K562 (cell line): Measurements from ENCODE around the gene NOL4L. TPM values are rescaled to one million over a fixed set of nuclear protein-coding genes. Genes with fewer than 3 reads are reported as not detected.

Source experiments
- ATAC-seq: fragments of 200-7000 bp; cut with Tn5 transposase; 3 replicates; pipeline ENCODE4 v1.9.1; 2020; ENCODE audit warnings: moderate library complexity
- BruUV-seq: library from RNA; stranded (reverse); fragments of 400-500 nt; replicated peaks from 2 replicates; lab custom pipeline; 2021; lab: Mats Ljungman, UMichigan
- CTCF ChIA-PET: fragments of 300-600 bp; formaldehyde crosslinking; extraction: SDS; loops from one replicate; lab custom pipeline; 2021; ENCODE audit warnings: low intra/inter-chr PET ratio; lab: Yijun Ruan, JAX
- POLR2A ChIA-PET: fragments of 300-600, 350-650 bp; sonication (Branson Sonifier 250); formaldehyde crosslinking; extraction: SDS; loops from one replicate; lab custom pipeline; 2021; ENCODE audit warnings: antibody characterized with exemption, inconsistent platforms; lab: Yijun Ruan, JAX
- DNase-seq, 4 experiments: peaks; one replicate each; pipeline versions ENCODE4 v3.0.0 to v3.0.0-alpha.2; 2011 to 2018; ENCODE audit warnings: low spot score in 3 of 4, mixed read lengths in 3 of 4; ENCODE audit errors: extremely low read depth in 1 of 4
- FAIRE-seq: peaks from 2 replicates; lab custom pipeline; 2011; peaks lifted over from hg19 to GRCh38; lab: Jason Lieb, UNC
- H2AFZ ChIP-seq: 2 replicates; pipeline ENCODE4 v1.6.0; 2011; ENCODE audit warnings: low read depth, low read length, control low read depth, inconsistent platforms
- H3K27ac ChIP-seq: fragments of 200-600 bp; 3 replicates; pipeline ENCODE4 v1.8.0; 2011; ENCODE audit warnings: low read depth, mild to moderate bottlenecking, control low read depth, inconsistent platforms, low read length, moderate library complexity, mixed read lengths; ENCODE audit errors: extremely low read depth
- H3K27me3 ChIP-seq, 2 experiments: fragments of 300-600 bp in 1 of 2; 2 replicates in 1 of 2; 3 replicates in 1 of 2; pipeline versions ENCODE4 v1.6.0 to v1.8.0; 2011; ENCODE audit warnings: inconsistent platforms in 2 of 2, low read length in 2 of 2, mild to moderate bottlenecking in 1 of 2, mixed read lengths in 1 of 2, moderate library complexity in 1 of 2; ENCODE audit not compliant: control insufficient read depth in 2 of 2, insufficient read depth in 2 of 2
- H3K36me3 ChIP-seq: fragments of 300-600 bp; 3 replicates; pipeline ENCODE4 v1.8.0; 2011; ENCODE audit warnings: mild to moderate bottlenecking, low read length, inconsistent platforms; ENCODE audit not compliant: control insufficient read depth, insufficient read depth
- H3K4me1 ChIP-seq, 2 experiments: fragments of 200-600 bp in 1 of 2; replicated peaks in 1 of 2; 2 replicates in 1 of 2; 3 replicates in 1 of 2; pipeline versions ENCODE4 v1.5.1 to v1.8.0; 2011; ENCODE audit warnings: inconsistent platforms in 2 of 2, low read length in 2 of 2, mild to moderate bottlenecking in 1 of 2, mixed read lengths in 1 of 2, moderate library complexity in 1 of 2; ENCODE audit not compliant: control insufficient read depth in 2 of 2, insufficient read depth in 2 of 2
- H3K4me2 ChIP-seq: 2 replicates; pipeline ENCODE4 v1.6.1; 2011; ENCODE audit warnings: low read length, control low read depth, inconsistent platforms, mixed read lengths; ENCODE audit not compliant: insufficient read depth
- H3K4me3 ChIP-seq: fragments of 200-600 bp; sonication (generic), shearing (Covaris generic); 2 replicates; pipeline ENCODE4 v1.5.1; 2016; ENCODE audit warnings: control low read depth, inconsistent platforms
- H3K79me2 ChIP-seq: fragments of 200-600 bp; 3 replicates; pipeline ENCODE4 v1.8.0; 2011; ENCODE audit warnings: low read length, inconsistent platforms; ENCODE audit not compliant: control insufficient read depth, insufficient read depth
- H3K9ac ChIP-seq, 2 experiments: 2 replicates each; pipeline versions ENCODE4 v1.6.0 to v1.6.1; 2011; ENCODE audit warnings: low read depth in 2 of 2, low read length in 2 of 2, control low read depth in 1 of 2, inconsistent platforms in 1 of 2, mild to moderate bottlenecking in 1 of 2, mixed read lengths in 1 of 2; ENCODE audit not compliant: insufficient read depth in 1 of 2
- H3K9me1 ChIP-seq: one replicate; pipeline ENCODE4 v1.6.0; 2011; ENCODE audit warnings: inconsistent platforms, mild to moderate bottlenecking, low read length, moderate library complexity; ENCODE audit not compliant: control insufficient read depth, insufficient read depth
- H3K9me3 ChIP-seq: replicated peaks from 2 replicates; pipeline ENCODE4 v1.5.1; 2011; ENCODE audit warnings: low read depth, low read length, inconsistent platforms; ENCODE audit not compliant: control insufficient read depth, insufficient read depth
- H4K20me1 ChIP-seq: replicated peaks from 2 replicates; pipeline ENCODE4 v1.6.1; 2011; ENCODE audit warnings: low read length, inconsistent platforms, mixed read lengths; ENCODE audit not compliant: control insufficient read depth, insufficient read depth
- POLR2G ChIP-seq: fragments of 200-400 bp; formaldehyde crosslinking; IDR thresholded peaks from 2 replicates; pipeline ENCODE4 v1.6.1; 2017; ENCODE audit warnings: low read depth, mild to moderate bottlenecking, antibody characterized with exemption, low read length, moderate library complexity
- RBM22 ChIP-seq: fragments of 200-400 bp; formaldehyde crosslinking; IDR thresholded peaks from 2 replicates; pipeline ENCODE4 v1.6.1; 2018; ENCODE audit warnings: low read length, low read depth; ENCODE audit not compliant: poor library complexity, severe bottlenecking
- TCF3 ChIP-seq: sonication (generic); formaldehyde crosslinking; IDR thresholded peaks from 2 replicates; pipeline ENCODE4 v1.4.0; 2020; ENCODE audit warnings: mild to moderate bottlenecking, missing genetic modification reagents
- WGBS: fragments of 100-300 bp; shearing (Covaris generic); methylation state at CpG from one replicate; pipeline ENCODE4 v1.1.6; 2016; ENCODE audit warnings: low coverage, mixed read lengths; ENCODE audit not compliant: insufficient coverage; ENCODE audit errors: missing lambda C conversion rate; 5-methylcytosine and 5-hydroxymethylcytosine counted together
- in situ Hi-C: fragments of 300-500 bp; cut with MboI; formaldehyde crosslinking; loops from 4 replicates; pipeline ENCODE4 v1.15.0; 2018; ENCODE audit warnings: inconsistent platforms, mixed read lengths
- intact Hi-C: fragments of 100-400 bp; cut with micrococcal nuclease; formaldehyde crosslinking; loops from 2 replicates; pipeline ENCODE4 v1.14.2; 2022
- polyA plus RNA-seq, 8 experiments: library from polyadenylated mRNA; depleted of rRNA in 4 of 8; stranded (reverse) in 5 of 8; unstranded in 3 of 8; fragments of >200 nt; fragmentation: Nextera tagmentation in 2 of 8; fragmentation: Illumina TruSeq in 1 of 8; extraction: Ambion mirVana in 2 of 8; extraction: Trizol in 1 of 8; gene quantifications; 2 replicates each; pipeline versions ENCODE4 v1.2.1 to v1.2.3, GENCODE V29; 2011 to 2014; ENCODE audit warnings: inconsistent platforms in 1 of 8, missing spikeins in 1 of 8
- total RNA-seq, 7 experiments: library from RNA; depleted of rRNA in 6 of 7; stranded (reverse); fragments of >200 nt in 6 of 7; fragmentation: Illumina TruSeq in 2 of 7; extraction: Trizol in 2 of 7; gene quantifications; 2 replicates each; pipeline versions ENCODE4 v1.2.1 to v1.2.3, GENCODE V29; 2011 to 2021; ENCODE audit warnings: low replicate concordance in 1 of 7

NOL4L gene
- total and polyA plus RNA-seq, 9 of the 15 experiments (the other 6 are each of a cell fraction or from before 2014, with no cell fraction given) = 5.1 to 36.2 (median 13.6) TPM

DNA sequence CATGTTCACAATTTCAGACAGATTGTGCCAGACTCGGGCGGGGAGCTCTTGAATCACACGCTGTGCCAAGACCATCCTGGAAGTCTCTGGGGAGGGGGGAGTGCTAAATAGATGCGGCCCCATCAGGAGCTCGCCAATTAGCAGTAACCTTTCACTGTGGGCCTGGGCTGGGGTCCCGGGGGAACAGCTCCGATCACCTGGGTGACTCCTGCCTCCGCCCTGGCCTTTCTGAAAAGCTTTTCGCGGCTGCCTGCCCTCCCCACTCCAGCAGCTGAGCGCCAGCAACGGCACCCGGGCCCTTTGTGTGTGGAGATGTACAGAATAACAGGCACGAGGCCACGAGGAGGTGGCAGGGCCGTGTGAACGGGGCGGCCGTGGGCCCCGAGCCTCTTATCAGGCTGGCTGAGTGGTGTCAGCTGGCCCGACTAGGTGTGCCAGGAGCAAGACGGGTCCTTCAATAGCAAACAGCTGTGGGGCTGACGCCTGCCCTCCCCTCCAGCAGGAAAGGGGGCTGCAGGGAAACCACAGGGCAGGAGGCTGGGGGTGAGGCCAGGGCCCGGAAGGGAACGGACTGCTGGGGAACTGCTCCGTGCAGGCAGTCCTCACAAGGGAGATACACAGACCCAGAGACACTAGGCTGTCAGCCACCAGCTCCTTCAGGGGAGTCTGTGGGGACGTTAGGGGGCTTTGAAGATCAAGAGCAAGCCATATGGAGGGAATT is 56.8 kb downstream of the NOL4L start:
- Histone ChIP-seq H3K4me2 (no peak overlapping the region), H3K79me2 (peaks cover 31% of the 10 kb centered on the region), H3K36me3 (peaks cover 53% of the 10 kb centered on the region; the same call in 2 of the 3 replicates), H3K4me3 (no peak overlapping the region), H2AFZ (no peak overlapping the region), H3K4me1 (peaks cover 12 to 31% of the 10 kb centered on the region in 2 experiments; a peak in 4 of 5 replicates), H3K9me3 (no peaks in the 10 kb centered on the region), H4K20me1 (no peaks in the 10 kb centered on the region; the same call in 1 of the 2 replicates), H3K27me3 (no peaks in the 10 kb centered on the region), H3K9ac (peak overlapping the region in 1 of 2 experiments; percentile 64; a peak in 2 of 4 replicates), H3K9me1 (peaks cover 3% of the 10 kb centered on the region), H3K27ac (no peak overlapping the region)
- in situ Hi-C loops (no loop called here), intact Hi-C loops (no loop called here)
- 90% methylated on average over 19 of the region's 27 CpGs for WGBS
- FAIRE-seq = no peak
- ChIA-PET POLR2A (interaction anchor here (0.5 to 1.6 kb wide), 4 partner anchors 11 to 51 kb away, joined by 3 to 5 read pairs (median 4); no protein-coding TSS in a partner anchor), CTCF (no interaction called here)
- DNase-seq = no peak
- TF ChIP-seq TCF3 (no peak), RBM22 (peak; percentile 50), POLR2G (0 out of 2 replicates have a peak, but pooled peaks have one; percentile 31)
- no TSS peak for BruUV-seq
- ATAC-seq = peak; percentile 21; the same call in 1 of the 3 replicates
